Measurements from ENCODE around the gene OVOL1. TPM values are rescaled to one million over a fixed set of nuclear protein-coding genes. Genes with fewer than 3 reads are reported as not detected.

Gene OVOL1
- total RNA-seq, 1 donor from 2014 or later = 0.16 TPM

DNA sequence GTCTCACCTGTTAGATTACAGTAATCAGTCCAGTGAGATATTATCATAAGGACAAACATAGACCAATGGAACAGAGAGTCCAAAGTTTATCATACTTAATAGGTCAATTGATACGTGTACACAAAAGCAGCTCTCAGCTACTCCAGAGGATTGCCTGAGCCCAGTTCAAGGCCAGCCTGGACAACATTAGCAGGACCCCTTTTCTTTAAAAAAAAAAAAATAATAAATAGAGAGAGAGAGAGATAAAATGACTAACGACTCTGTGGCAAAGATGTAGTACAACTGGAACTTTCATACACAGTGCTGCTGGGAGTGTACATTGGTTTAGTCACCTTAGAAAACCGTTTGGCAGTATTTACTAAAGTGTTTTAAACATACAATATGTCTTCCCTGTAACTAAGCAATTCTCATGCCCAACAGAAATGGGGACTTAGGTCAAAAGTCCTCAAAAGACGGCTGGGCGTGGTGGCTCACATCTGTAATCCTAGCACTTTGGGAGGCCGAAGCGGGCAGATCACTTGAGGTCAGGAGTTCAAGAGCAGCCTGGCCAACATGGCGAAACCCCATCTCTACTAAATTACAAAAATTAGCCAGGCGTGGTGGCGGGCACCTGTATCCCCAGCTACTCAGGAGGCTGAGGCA lies 57.5 kb downstream of the OVOL1 start:
- Mint-ChIP-seq H3K9me3 (no peaks in the 10 kb centered on the region), H3K36me3 (ENCODE audit: low read depth) (no peaks in the 10 kb centered on the region)
- intact Hi-C loops (cut with micrococcal nuclease) = no loop called here

More for the DNA sequence above, 57.5 kb downstream of the OVOL1 start:
- no peak overlapping the region for H3K4me3 Mint-ChIP-seq (ENCODE audit: low read depth)
- no peaks in the 10 kb centered on the region for H3K27me3 Mint-ChIP-seq (ENCODE audit: low read depth)
- H3K27ac Mint-ChIP-seq = no peak overlapping the region
- no peak for DNase-seq (ENCODE audit: low spot score)
- no peaks in the 10 kb centered on the region for H3K4me1 Mint-ChIP-seq (ENCODE audit: low read depth)

Other genes with a start within 250 kb of the OVOL1 start
- gene LTBP3, start 228.7 kb upstream of the OVOL1 start, total RNA-seq = 85.3 and 86.4 TPM in 2 replicates
- 63.6 and 63.8 TPM in 2 replicates for gene ZNRD2, start 216.6 kb upstream of the OVOL1 start, total RNA-seq
- gene FAM89B, start 214.5 kb upstream of the OVOL1 start, total RNA-seq = 31.5 and 32.0 TPM in 2 replicates
- 163 and 168 TPM in 2 replicates for gene EHBP1L1, start 211.0 kb upstream of the OVOL1 start, total RNA-seq
- 0.78 and 2.0 TPM in 2 replicates for gene KCNK7, start 191.3 kb upstream of the OVOL1 start, total RNA-seq
- 84.6 and 88.6 TPM in 2 replicates for gene MAP3K11, start 172.8 kb upstream of the OVOL1 start, total RNA-seq
- 40.1 and 43.6 TPM in 2 replicates for gene PCNX3, start 171.3 kb upstream of the OVOL1 start, total RNA-seq
- 128 and 135 TPM in 2 replicates for gene SIPA1, start 149.0 kb upstream of the OVOL1 start, total RNA-seq
- 86.9 and 89.3 TPM in 2 replicates for gene RELA, start 124.1 kb upstream of the OVOL1 start, total RNA-seq
- 76.3 and 79.4 TPM in 2 replicates for gene KAT5, start 74.8 kb upstream of the OVOL1 start, total RNA-seq
- 85.0 and 94.0 TPM in 2 replicates for gene RNASEH2C, start 66.3 kb upstream of the OVOL1 start, total RNA-seq
- gene AP5B1, start 6.1 kb upstream of the OVOL1 start, total RNA-seq = 24.6 and 24.9 TPM in 2 replicates
- 0.64 and 0.96 TPM in 2 replicates for gene SNX32, start 46.9 kb downstream of the OVOL1 start, total RNA-seq
- gene CFL1, start 71.1 kb downstream of the OVOL1 start, total RNA-seq = 1,155 and 1,184 TPM in 2 replicates
- gene MUS81, start 73.4 kb downstream of the OVOL1 start, total RNA-seq = 84.9 and 90.5 TPM in 2 replicates
- 8.8 and 9.2 TPM in 2 replicates for gene EFEMP2, start 85.7 kb downstream of the OVOL1 start, total RNA-seq
- 10.0 and 10.3 TPM in 2 replicates for gene CTSW, start 92.8 kb downstream of the OVOL1 start, total RNA-seq
- 95.4 and 99.8 TPM in 2 replicates for gene FIBP, start 101.4 kb downstream of the OVOL1 start, total RNA-seq
- gene CCDC85B, start 103.6 kb downstream of the OVOL1 start, total RNA-seq = 53.2 and 55.2 TPM in 2 replicates
- 24.0 and 25.9 TPM in 2 replicates for gene FOSL1, start 113.3 kb downstream of the OVOL1 start, total RNA-seq
- 23.7 and 23.8 TPM in 2 replicates for gene C11orf68, start 132.0 kb downstream of the OVOL1 start, total RNA-seq
- gene DRAP1, start 132.4 kb downstream of the OVOL1 start, total RNA-seq = 116 and 118 TPM in 2 replicates
- gene TSGA10IP, start 158.4 kb downstream of the OVOL1 start, total RNA-seq = not detected in 2 replicates
- 81.7 and 98.5 TPM in 2 replicates for gene SART1, start 174.7 kb downstream of the OVOL1 start, total RNA-seq
- gene EIF1AD, start 215.1 kb downstream of the OVOL1 start, total RNA-seq = 64.5 and 65.2 TPM in 2 replicates
- 272 and 281 TPM in 2 replicates for gene BANF1, start 215.4 kb downstream of the OVOL1 start, total RNA-seq
- 0.69 and 0.75 TPM in 2 replicates for gene CST6, start 224.9 kb downstream of the OVOL1 start, total RNA-seq
- gene CATSPER1, start 239.4 kb downstream of the OVOL1 start, total RNA-seq = 0.46 and 0.78 TPM in 2 replicates